Subcutaneous abdominal adipose tissue (tissue), 5 donors: Measurements from ENCODE around the gene DNAAF3.
A peak's percentile ranks its signal among the peaks of the same experiment; 100 is the strongest.

Source experiments
- H3K27ac ChIP-seq: one replicate; pipeline ENCODE4 v1.7.0; 2013; ENCODE audit warnings: low read depth, mild to moderate bottlenecking, inconsistent platforms, low read length, moderate library complexity
- H3K27me3 ChIP-seq, 5 donors: one replicate each; pipeline ENCODE4 v1.7.0; 2013; ENCODE audit warnings: low read length in 5 of 5, inconsistent platforms in 1 of 5; ENCODE audit not compliant: control insufficient read depth in 5 of 5, insufficient read depth in 4 of 5
- H3K36me3 ChIP-seq, 5 donors: one replicate each; pipeline ENCODE4 v1.7.0; 2013; ENCODE audit warnings: low read length in 5 of 5; ENCODE audit not compliant: control insufficient read depth in 5 of 5, insufficient read depth in 5 of 5
- H3K4me1 ChIP-seq, 5 donors: one replicate each; pipeline ENCODE4 v1.7.0; 2013; ENCODE audit warnings: low read length in 5 of 5, mild to moderate bottlenecking in 3 of 5, moderate library complexity in 1 of 5; ENCODE audit not compliant: control insufficient read depth in 5 of 5, insufficient read depth in 5 of 5
- H3K4me3 ChIP-seq, 5 donors: one replicate each; pipeline ENCODE4 v1.7.0; 2013; ENCODE audit warnings: low read length in 5 of 5, low read depth in 1 of 5
- H3K9ac ChIP-seq, 5 donors: one replicate each; pipeline ENCODE4 v1.7.0; 2013; ENCODE audit warnings: low read length in 5 of 5, mild to moderate bottlenecking in 4 of 5, moderate library complexity in 3 of 5
- H3K9me3 ChIP-seq, 5 donors: one replicate each; pipeline ENCODE4 v1.7.0; 2013; ENCODE audit warnings: low read length in 5 of 5; ENCODE audit not compliant: control insufficient read depth in 5 of 5
- donor health status: healthy.
- donor health status: healthy.
- donor health status: healthy.
- donor health status: healthy.
- donor health status: healthy.

DNAAF3 gene

DNA sequence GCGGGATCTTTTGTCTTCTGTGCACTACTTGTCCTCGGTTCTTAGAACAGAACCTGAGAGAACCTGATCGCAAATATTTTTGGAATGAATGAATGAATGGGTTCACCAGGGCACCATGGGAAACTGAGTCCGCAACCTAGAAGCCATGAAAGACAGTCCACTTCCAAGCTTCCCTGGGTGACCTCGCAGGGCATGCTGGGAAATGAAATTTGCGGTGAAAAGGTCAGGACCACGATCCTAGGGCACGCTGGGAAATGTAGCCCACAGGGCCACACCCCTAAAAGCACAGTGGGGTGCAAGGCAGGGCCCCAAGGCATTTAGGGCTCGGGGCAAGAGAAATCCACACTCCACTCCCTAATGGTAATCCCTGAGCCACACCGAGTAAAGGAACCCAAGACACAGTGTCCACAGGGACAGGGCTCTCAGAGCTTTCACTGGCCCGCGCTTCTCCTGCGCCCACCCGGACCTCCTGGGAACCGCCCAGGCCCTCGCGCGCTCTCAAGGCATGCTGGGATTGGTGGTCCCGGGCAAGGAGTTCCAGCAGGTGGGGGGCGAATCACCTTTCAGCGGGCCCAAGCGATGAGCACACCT, 47.9 kb downstream of the DNAAF3 start:
- no peaks in the 10 kb centered on the region for H3K9me3 ChIP-seq
- peak overlapping the region in 4 of 5 donors; percentile 16 to 87 (median 66) for H3K9ac ChIP-seq
- no peaks in the 10 kb centered on the region for H3K36me3 ChIP-seq
- peak overlapping the region; percentile 67 to 86 (median 82) for H3K4me3 ChIP-seq
- no peaks in the 10 kb centered on the region for H3K27me3 ChIP-seq
- H3K4me1 ChIP-seq = peaks cover 7 to 46% (median 42%) of the 10 kb centered on the region in 5 donors
- H3K27ac ChIP-seq = peak overlapping the region; percentile 72

DNA sequence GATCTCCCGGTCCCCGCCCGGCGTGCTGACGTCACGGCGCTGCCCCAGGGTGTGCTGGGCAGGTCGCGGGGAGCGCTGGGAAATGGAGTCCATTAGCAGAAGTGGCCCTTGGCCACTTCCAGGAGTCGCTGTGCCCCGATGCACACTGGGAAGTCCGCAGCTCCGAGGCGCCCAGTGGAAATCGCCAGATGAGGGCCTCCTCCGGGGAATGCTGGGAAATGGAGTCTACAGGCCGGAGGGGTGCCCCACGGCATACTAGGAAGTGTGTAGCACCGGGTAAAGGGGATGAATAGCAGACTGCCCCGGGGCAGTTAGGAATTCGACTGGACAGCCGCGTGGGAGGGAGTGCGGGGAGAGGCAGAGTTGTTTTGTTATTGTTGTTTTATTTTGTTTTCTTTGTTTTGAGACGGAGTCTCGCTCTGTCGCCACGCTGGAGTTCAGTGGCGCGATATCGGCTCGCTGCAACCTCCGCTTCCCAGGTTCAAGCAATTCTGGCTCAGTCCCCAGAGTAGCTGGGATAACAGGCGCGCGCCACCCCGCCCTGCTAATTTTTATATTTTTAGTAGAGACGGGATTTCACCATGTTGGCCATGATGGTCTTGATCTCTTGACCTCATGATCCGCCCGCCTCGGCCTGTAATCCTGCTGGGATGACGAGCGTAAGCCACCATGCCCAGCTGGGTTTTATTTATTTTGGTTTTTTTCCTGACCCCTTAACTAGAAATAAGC, 48.6 kb downstream of the DNAAF3 start:
- Histone ChIP-seq H3K4me1 (peaks cover 10 to 53% (median 49%) of the 10 kb centered on the region in 5 donors), H3K27ac (peak overlapping the region; percentile 72), H3K9ac (peak overlapping the region in 4 of 5 donors; percentile 61 to 87 (median 78)), H3K4me3 (peak overlapping the region; percentile 67 to 86 (median 82)), H3K36me3 (peaks cover 0 to under 1% (median 0%) of the 10 kb centered on the region in 5 donors), H3K9me3 (no peaks in the 10 kb centered on the region), H3K27me3 (no peaks in the 10 kb centered on the region)

DNA sequence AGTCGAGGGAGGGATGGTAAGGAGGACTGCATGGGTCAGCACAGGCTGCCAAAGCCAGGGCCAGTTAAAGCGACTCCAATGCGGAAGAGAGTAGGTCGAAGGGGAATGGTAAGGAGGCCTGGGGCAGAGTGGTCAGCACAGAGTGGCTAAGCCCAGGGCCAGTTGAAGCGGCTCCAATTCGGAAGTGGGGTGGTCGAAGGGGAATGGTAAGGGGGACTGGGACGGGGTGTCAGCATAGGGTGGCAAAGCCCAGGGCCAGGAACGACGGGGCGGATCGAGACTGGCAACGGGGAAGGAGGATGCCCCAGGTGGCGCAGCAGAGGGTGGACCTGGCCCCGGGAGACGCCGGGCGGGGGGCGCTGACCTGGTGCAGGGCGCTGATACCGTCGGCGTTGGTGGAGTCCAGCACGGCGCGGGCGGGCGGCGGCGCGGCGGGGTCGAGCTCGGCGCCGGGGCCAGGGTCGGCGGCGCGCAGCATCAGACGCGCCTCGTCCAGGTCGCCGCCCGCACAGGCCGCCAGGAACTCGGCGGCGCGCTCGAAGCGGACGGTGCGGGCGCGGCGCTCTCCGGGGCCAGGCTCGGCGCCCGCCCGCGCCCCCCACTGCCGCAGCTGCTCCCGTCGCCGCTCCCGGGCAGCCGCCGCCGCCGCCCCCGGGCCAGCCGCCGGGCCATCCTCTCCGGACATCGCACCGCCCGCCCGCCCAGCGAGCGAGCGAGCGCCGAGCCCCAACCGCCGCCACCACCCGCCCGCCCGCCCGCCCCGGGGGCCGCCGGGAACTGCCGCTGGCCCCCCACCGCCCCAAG, 49.4 kb downstream of the DNAAF3 start, which contains the start of gene PPP1R12C:
Gene PPP1R12C (minus strand): TSS at position 779 of the 804 bp plus-strand sequence. CDS start 94 bp downstream, at position 685.
- H3K9ac ChIP-seq = peak within 1 kb of the TSS; percentile 84 to 95 (median 88)
- H3K4me3 ChIP-seq = peak within 1 kb of the TSS; percentile 86 to 95 (median 94)
- H3K9me3 ChIP-seq = no peaks in the 10 kb centered on the region
- peaks cover 0 to 8% (median 7%) of the 10 kb centered on the region in 5 donors for H3K36me3 ChIP-seq
- H3K27ac ChIP-seq = peak within 1 kb of the TSS; percentile 72
- H3K27me3 ChIP-seq = no peaks in the 10 kb centered on the region
- H3K4me1 ChIP-seq = peaks cover 10 to 59% (median 52%) of the 10 kb centered on the region in 5 donors

DNA sequence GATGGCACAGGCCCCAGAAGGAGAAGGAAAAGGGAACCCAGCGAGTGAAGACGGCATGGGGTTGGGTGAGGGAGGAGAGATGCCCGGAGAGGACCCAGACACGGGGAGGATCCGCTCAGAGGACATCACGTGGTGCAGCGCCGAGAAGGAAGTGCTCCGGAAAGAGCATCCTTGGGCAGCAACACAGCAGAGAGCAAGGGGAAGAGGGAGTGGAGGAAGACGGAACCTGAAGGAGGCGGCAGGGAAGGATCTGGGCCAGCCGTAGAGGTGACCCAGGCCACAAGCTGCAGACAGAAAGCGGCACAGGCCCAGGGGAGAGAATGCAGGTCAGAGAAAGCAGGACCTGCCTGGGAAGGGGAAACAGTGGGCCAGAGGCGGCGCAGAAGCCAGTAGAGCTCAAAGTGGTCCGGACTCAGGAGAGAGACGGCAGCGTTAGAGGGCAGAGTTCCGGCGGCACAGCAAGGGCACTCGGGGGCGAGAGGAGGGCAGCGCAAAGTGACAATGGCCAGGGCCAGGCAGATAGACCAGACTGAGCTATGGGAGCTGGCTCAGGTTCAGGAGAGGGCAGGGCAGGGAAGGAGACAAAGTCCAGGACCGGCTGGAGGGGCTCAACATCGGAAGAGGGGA, 50.1 kb downstream of the DNAAF3 start:
- peaks cover 10 to 64% (median 57%) of the 10 kb centered on the region in 5 donors for H3K4me1 ChIP-seq
- no peaks in the 10 kb centered on the region for H3K9me3 ChIP-seq
- peaks cover 0 to 13% (median 8%) of the 10 kb centered on the region in 5 donors for H3K36me3 ChIP-seq
- H3K27me3 ChIP-seq = no peaks in the 10 kb centered on the region
- peak overlapping the region; percentile 83 to 95 (median 88) for H3K9ac ChIP-seq
- H3K27ac ChIP-seq = peak overlapping the region; percentile 48
- peak overlapping the region; percentile 86 to 95 (median 94) for H3K4me3 ChIP-seq

DNA sequence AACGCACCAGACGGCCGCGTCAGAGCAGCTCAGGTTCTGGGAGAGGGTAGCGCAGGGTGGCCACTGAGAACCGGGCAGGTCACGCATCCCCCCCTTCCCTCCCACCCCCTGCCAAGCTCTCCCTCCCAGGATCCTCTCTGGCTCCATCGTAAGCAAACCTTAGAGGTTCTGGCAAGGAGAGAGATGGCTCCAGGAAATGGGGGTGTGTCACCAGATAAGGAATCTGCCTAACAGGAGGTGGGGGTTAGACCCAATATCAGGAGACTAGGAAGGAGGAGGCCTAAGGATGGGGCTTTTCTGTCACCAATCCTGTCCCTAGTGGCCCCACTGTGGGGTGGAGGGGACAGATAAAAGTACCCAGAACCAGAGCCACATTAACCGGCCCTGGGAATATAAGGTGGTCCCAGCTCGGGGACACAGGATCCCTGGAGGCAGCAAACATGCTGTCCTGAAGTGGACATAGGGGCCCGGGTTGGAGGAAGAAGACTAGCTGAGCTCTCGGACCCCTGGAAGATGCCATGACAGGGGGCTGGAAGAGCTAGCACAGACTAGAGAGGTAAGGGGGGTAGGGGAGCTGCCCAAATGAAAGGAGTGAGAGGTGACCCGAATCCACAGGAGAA, 50.9 kb downstream of the DNAAF3 start:
- H3K36me3 ChIP-seq = peaks cover 0 to 13% (median 8%) of the 10 kb centered on the region in 5 donors
- no peaks in the 10 kb centered on the region for H3K9me3 ChIP-seq
- H3K27me3 ChIP-seq = no peaks in the 10 kb centered on the region
- peak overlapping the region in 4 of 5 donors; percentile 41 to 95 (median 91) for H3K9ac ChIP-seq
- peaks cover 10 to 65% (median 57%) of the 10 kb centered on the region in 5 donors for H3K4me1 ChIP-seq
- peak overlapping the region; percentile 86 to 95 (median 94) for H3K4me3 ChIP-seq
- peak overlapping the region; percentile 35 for H3K27ac ChIP-seq

DNA sequence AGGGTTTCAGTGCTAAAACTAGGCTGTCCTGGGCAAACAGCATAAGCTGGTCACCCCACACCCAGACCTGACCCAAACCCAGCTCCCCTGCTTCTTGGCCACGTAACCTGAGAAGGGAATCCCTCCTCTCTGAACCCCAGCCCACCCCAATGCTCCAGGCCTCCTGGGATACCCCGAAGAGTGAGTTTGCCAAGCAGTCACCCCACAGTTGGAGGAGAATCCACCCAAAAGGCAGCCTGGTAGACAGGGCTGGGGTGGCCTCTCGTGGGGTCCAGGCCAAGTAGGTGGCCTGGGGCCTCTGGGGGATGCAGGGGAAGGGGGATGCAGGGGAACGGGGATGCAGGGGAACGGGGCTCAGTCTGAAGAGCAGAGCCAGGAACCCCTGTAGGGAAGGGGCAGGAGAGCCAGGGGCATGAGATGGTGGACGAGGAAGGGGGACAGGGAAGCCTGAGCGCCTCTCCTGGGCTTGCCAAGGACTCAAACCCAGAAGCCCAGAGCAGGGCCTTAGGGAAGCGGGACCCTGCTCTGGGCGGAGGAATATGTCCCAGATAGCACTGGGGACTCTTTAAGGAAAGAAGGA, 51.8 kb downstream of the DNAAF3 start:
- peaks cover 10 to 65% (median 57%) of the 10 kb centered on the region in 5 donors for H3K4me1 ChIP-seq
- peaks cover 0 to 21% (median 17%) of the 10 kb centered on the region in 5 donors for H3K36me3 ChIP-seq
- no peaks in the 10 kb centered on the region for H3K9me3 ChIP-seq
- H3K9ac ChIP-seq = peak overlapping the region in 2 of 5 donors; percentile 20 to 38
- H3K4me3 ChIP-seq = no peak overlapping the region
- H3K27ac ChIP-seq = no peak overlapping the region
- H3K27me3 ChIP-seq = no peaks in the 10 kb centered on the region

DNA sequence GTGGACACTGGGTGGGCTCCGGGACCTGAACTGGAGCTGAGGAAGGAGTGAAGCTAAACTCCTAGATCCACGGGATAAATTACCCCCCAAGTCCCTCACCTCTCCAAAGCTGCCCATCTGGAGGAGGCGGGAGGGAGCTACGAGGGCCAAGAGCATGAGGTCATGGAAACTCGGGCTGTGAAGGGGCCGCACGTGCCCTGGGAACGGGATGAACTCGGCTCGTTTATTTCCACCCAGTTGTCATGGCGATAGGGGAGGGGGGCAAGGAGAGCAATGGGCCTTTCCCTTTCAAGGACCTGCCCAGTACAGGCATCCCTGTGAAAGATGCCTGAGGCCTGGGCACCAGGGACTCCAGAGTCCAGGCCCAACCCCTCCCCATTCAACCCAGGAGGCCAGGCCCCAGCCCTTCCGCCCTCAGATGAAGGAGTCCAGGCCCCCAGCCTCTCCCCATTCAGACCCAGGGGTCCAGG, 52.8 kb downstream of the DNAAF3 start:
- peak overlapping the region in 3 of 5 donors; percentile 4 to 23 (median 11) for H3K4me3 ChIP-seq
- H3K36me3 ChIP-seq = peaks cover 0 to 29% (median 26%) of the 10 kb centered on the region in 5 donors
- H3K4me1 ChIP-seq = peaks cover 10 to 61% (median 53%) of the 10 kb centered on the region in 5 donors
- peak overlapping the region; percentile 46 for H3K27ac ChIP-seq
- no peaks in the 10 kb centered on the region for H3K9me3 ChIP-seq
- H3K27me3 ChIP-seq = no peaks in the 10 kb centered on the region
- peak overlapping the region in 2 of 5 donors; percentile 64 to 71 for H3K9ac ChIP-seq

DNA sequence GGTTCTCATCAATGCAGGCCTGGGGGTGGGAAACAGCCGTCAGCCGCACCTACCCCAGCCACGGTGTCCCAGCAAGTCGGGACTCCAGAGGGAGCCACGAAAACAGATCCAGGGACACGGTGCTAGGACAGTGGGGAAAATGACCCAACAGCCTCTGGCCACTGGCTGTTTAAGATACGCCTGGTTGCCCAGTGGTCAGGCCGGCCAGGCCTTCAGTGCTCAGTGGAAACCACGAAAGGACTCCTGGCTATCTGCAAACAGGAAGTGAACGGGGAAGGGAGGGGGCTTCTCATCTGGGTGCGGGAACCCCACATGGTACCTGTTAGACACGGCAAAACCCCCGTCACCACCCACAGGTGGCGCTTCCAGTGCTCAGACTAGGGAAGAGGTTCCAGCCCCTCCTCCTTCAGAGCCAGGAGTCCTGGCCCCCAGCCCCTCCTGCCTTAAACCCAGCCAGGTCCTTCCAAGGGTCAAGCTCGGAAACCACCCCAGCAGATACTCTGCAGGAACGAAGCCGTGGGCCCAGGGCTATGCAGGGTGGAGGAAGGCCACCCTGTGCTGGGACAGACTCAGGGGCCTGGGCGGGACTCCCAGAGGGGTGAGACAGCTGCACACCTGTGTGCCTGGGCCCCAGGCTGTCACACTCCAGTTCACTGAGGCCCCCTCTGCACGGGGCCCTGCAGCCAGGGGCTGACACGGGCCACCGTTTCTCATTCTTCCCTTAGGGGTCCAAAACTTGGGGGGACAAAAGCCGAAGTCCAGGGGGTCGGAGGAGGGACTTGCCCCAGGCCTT, 53.4 kb downstream of the DNAAF3 start:
- peak overlapping the region in 4 of 5 donors; percentile 4 to 29 (median 17) for H3K4me3 ChIP-seq

More for the DNA sequence above, 53.4 kb downstream of the DNAAF3 start:
- Histone ChIP-seq H3K9ac (peak overlapping the region in 2 of 5 donors; percentile 64 to 71), H3K4me1 (peaks cover 10 to 54% (median 47%) of the 10 kb centered on the region in 5 donors), H3K9me3 (no peaks in the 10 kb centered on the region), H3K36me3 (peaks cover 0 to 29% (median 26%) of the 10 kb centered on the region in 5 donors), H3K27me3 (no peaks in the 10 kb centered on the region), H3K27ac (peak overlapping the region; percentile 46)
